HG03045 (cell line): ENCODE data around the gene RNASEH1.
A peak's percentile ranks its signal among the peaks of the same experiment; 100 is the strongest.

Experiments
- ATAC-seq: cut with Tn5 transposase; IDR thresholded peaks from one replicate; pipeline ENCODE4 v1.9.1; 2021; ENCODE audit warnings: mild to moderate bottlenecking, moderate library complexity; ENCODE audit not compliant: unreplicated experiment

RNASEH1 gene

GRCh38 chr2:3558205-3559014, at the start of gene RNASEH1:
TSS of gene RNASEH1 (minus strand) at chr2:3558333. CDS start at chr2:3558260, 73 bp downstream.
- ATAC-seq = peak; percentile 96

GRCh38 chr2:3606370-3607201, 48.5 kb upstream of the RNASEH1 start:
- ATAC-seq = no peak

GRCh38 chr2:3606028-3606369, 47.9 kb upstream of the RNASEH1 start:
- no peak for ATAC-seq

GRCh38 chr2:3604991-3605961, 47.1 kb upstream of the RNASEH1 start:
- ATAC-seq = no peak

- no peak for ATAC-seq
Measured at GRCh38 chr2:3604207-3604877, 46.2 kb upstream of the RNASEH1 start.

GRCh38 chr2:3603536-3604206, 45.5 kb upstream of the RNASEH1 start:
- no peak for ATAC-seq

- ATAC-seq = no peak
Measured at GRCh38 chr2:3602553-3603339, 44.6 kb upstream of the RNASEH1 start.

- no peak for ATAC-seq
Measured at GRCh38 chr2:3601561-3602271, 43.6 kb upstream of the RNASEH1 start.

- no peak for ATAC-seq
Measured at GRCh38 chr2:3600256-3600855, 42.2 kb upstream of the RNASEH1 start.

GRCh38 chr2:3598912-3599854, 41.0 kb upstream of the RNASEH1 start:
- no peak for ATAC-seq

GRCh38 chr2:3598197-3598910, 40.2 kb upstream of the RNASEH1 start:
- ATAC-seq = no peak

- ATAC-seq = peak; percentile 47
Measured at GRCh38 chr2:3597567-3597966, 39.4 kb upstream of the RNASEH1 start.

GRCh38 chr2:3596901-3597417, 38.8 kb upstream of the RNASEH1 start:
- no peak for ATAC-seq

- peak; percentile 88 for ATAC-seq
Measured at GRCh38 chr2:3595985-3596384, 37.9 kb upstream of the RNASEH1 start.

GRCh38 chr2:3595404-3595803, 37.3 kb upstream of the RNASEH1 start:
- no peak for ATAC-seq
